ENCODE results near the gene CD81.

Gene CD81

DNA sequence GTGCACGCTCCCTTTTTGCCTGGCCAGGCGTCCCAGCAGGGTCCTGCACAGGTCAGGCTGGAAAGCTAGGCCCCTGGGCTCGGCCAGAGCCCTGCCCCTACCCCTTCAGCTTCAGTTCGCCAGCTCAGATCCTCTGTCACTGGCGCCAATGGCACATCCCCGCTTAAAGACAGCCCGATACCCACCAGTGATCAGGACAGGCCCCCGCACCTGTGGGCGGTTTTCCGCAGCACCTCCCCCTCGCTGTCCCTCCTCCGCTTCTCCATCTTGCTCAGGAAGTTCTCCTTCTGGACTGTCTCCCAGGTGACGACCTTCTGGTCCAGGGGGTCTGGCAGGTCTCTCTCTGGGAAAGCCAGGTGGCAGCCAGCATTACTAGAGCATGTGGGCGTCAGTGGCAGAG, 29.3 kb downstream of the CD81 start:
- H3K27me3 Mint-ChIP-seq (ENCODE audit: low read depth), result no peaks in the 10 kb centered on the region
- H3K4me3 Mint-ChIP-seq, result peak overlapping the region in 2 of 3 experiments; percentile 36 to 43
- TF ChIP-seq, protein P1, sequence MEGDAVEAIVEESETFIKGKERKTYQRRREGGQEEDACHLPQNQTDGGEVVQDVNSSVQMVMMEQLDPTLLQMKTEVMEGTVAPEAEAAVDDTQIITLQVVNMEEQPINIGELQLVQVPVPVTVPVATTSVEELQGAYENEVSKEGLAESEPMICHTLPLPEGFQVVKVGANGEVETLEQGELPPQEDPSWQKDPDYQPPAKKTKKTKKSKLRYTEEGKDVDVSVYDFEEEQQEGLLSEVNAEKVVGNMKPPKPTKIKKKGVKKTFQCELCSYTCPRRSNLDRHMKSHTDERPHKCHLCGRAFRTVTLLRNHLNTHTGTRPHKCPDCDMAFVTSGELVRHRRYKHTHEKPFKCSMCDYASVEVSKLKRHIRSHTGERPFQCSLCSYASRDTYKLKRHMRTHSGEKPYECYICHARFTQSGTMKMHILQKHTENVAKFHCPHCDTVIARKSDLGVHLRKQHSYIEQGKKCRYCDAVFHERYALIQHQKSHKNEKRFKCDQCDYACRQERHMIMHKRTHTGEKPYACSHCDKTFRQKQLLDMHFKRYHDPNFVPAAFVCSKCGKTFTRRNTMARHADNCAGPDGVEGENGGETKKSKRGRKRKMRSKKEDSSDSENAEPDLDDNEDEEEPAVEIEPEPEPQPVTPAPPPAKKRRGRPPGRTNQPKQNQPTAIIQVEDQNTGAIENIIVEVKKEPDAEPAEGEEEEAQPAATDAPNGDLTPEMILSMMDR (IDR thresholded peaks at IDR 0.05; ENCODE audit: unreplicated experiment in 3 of 3), result no peak
- peak overlapping the region in 2 of 3 experiments; percentile 16 to 81 for H3K27ac Mint-ChIP-seq
- H3K9me3 Mint-ChIP-seq, result no peaks in the 10 kb centered on the region
- H3K36me3 Mint-ChIP-seq (ENCODE audit: low read depth), result no peaks in the 10 kb centered on the region
- H3K4me1 Mint-ChIP-seq, result peaks cover 15% of the 10 kb centered on the region

DNA sequence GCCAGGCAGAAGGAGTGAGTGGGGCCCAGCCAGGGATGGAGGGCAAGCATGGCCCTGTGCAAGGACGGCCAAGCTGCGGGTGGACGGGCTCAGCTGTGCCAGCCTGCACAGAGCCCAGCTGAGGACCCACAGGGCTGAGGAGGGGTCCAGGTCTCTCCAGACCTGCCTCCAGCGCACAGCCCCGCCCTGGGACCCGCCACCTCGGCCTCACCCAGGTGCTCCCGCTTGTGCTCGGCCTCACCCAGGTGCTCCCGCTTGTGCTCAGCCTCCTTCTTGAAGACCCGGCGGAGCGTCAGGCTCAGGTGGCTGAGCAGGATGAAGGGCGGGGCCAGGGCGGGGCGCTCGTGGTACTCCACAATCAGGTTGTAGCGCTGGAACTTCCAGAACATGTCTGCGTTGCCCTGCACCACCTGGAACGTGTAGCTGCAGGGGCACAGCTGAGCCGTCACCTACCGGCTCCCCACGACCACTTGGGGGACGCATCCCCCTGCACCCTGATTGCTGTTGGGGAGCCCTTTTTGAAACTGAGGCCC, 29.8 kb downstream of the CD81 start:
- peaks cover 15% of the 10 kb centered on the region for H3K4me1 Mint-ChIP-seq

DNA sequence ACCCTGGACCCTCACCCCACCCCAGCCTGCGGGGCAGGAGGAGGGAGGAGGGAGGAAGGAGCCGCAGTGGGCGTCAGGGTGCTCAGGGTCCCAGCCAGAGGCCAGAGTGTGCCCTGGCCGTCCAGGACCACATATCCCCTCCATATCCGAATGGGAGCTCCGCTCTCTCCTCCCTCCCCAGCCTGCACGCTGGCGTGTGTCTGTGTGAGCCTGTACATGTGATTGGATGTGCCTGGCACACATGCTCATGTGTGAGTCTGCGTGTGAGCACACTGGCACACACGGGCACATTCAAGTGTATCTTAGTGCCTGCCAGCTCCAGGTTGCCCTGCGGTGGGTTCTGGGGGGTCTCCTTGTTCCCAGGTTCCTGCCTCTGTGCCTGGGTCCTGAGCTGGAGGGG, 31.6 kb downstream of the CD81 start:
- Mint-ChIP-seq H3K27ac (peak overlapping the region; percentile 99 to 100 (median 99)), H3K4me3 (peak overlapping the region; percentile 35 to 80 (median 39)), H3K9me3 (no peaks in the 10 kb centered on the region), H3K27me3 (ENCODE audit: low read depth) (no peaks in the 10 kb centered on the region), H3K36me3 (ENCODE audit: low read depth) (no peaks in the 10 kb centered on the region), H3K4me1 (peaks cover 15% of the 10 kb centered on the region)
- TF ChIP-seq, protein P1 (IDR thresholded peaks at IDR 0.05; ENCODE audit: unreplicated experiment in 3 of 3), result no peak

More for the DNA sequence above, 29.8 kb downstream of the CD81 start:
- TF ChIP-seq, protein P1 (IDR thresholded peaks at IDR 0.05; ENCODE audit: unreplicated experiment in 3 of 3), result no peak
- Mint-ChIP-seq H3K9me3 (no peaks in the 10 kb centered on the region), H3K27me3 (ENCODE audit: low read depth) (no peaks in the 10 kb centered on the region), H3K4me3 (no peak overlapping the region), H3K27ac (peak overlapping the region; percentile 16 to 99 (median 85)), H3K36me3 (ENCODE audit: low read depth) (no peaks in the 10 kb centered on the region)

DNA sequence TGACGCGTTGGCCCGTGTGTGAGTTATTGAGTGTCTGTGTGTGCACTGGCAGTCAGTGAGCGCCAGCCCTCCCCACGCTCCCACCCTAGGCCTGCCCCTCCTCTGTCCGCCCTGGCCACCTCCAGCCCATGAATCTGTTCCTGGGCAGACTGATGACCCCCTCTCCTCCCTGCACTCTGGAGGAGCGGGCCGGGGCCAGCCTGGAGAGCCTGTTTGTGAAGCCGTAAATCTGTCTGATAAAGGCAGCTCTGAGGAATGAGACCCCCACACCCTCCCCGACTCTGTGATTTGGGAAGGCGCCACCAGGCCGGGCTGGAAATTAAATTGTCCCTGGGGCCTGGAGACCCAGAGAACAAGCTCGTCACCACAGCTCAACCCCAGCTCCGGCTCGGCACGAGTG, 32.0 kb downstream of the CD81 start:
- Mint-ChIP-seq H3K27me3 (ENCODE audit: low read depth) (no peaks in the 10 kb centered on the region), H3K27ac (peak overlapping the region; percentile 99 to 100 (median 99)), H3K36me3 (ENCODE audit: low read depth) (no peaks in the 10 kb centered on the region), H3K4me1 (peaks cover 15% of the 10 kb centered on the region), H3K9me3 (no peaks in the 10 kb centered on the region), H3K4me3 (peak overlapping the region; percentile 20 to 80 (median 39))
- TF ChIP-seq, protein P1 (IDR thresholded peaks at IDR 0.05; ENCODE audit: unreplicated experiment in 3 of 3), result no peak

DNA sequence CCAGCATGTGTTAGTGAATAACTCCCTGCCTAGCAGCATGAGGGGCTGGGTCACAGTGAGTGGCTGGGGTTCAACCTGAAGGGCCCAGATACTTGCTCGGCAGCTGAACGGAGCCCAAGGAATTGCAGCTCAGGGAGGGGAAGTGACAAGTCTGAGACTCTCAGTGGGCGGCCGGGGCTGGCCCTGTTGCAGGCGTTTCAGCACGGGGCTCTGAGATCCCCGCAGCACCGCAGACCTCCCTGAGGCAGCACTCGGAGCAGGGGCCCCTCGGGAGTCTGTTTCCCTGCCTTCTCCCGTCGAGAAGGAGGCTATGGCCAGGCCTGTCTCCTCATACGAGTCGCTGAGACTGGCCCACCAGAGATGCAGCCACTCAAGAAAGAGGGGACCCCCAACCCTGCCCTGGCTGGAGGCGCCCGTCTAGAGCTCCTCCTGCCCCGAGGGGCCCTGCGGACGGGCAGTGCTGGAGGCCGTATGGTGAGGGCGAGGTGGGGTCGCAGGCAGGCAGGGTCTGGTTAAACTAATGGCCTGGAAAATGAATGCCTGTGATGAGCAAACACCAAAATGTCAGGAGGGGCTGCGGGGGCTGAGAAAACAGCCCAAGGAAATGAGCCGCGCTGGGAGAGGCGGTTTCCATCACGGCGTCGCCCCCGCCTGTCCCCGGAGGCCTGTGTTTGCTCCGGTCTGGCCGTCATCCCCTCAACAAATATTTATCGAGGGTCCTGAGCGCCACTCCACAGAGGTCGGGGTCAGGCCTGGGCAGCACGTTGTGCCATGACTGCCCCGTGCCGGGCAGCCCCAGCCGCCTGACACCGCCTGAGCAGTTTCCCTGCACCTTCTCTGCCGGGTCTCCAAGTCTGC, 32.7 kb downstream of the CD81 start:
- Mint-ChIP-seq H3K27me3 (ENCODE audit: low read depth) (no peaks in the 10 kb centered on the region), H3K9me3 (no peaks in the 10 kb centered on the region), H3K27ac (peak overlapping the region; percentile 99 to 100 (median 99)), H3K36me3 (ENCODE audit: low read depth) (no peaks in the 10 kb centered on the region), H3K4me1 (peaks cover 15% of the 10 kb centered on the region), H3K4me3 (peak overlapping the region in 1 of 3 experiments; percentile 39)
- TF ChIP-seq, protein P1 (IDR thresholded peaks at IDR 0.05; ENCODE audit: unreplicated experiment in 3 of 3), result no peak

Measured in nephron (organoid).